CD4-positive, alpha-beta T cell treated with Interleukin-6 for 4 hours (primary cell): ENCODE results near the gene ARIH2.
"Not testable (repeated sequence)": the region's sequence is repeated elsewhere in the genome, so short reads cannot be mapped to it uniquely, and the experiment has no call there.

Experiments used
- DNase-seq: peaks from one replicate; pipeline ENCODE4 v3.0.0-alpha.2; 2020; ENCODE audit warnings: mixed read lengths

ARIH2 gene

DNA sequence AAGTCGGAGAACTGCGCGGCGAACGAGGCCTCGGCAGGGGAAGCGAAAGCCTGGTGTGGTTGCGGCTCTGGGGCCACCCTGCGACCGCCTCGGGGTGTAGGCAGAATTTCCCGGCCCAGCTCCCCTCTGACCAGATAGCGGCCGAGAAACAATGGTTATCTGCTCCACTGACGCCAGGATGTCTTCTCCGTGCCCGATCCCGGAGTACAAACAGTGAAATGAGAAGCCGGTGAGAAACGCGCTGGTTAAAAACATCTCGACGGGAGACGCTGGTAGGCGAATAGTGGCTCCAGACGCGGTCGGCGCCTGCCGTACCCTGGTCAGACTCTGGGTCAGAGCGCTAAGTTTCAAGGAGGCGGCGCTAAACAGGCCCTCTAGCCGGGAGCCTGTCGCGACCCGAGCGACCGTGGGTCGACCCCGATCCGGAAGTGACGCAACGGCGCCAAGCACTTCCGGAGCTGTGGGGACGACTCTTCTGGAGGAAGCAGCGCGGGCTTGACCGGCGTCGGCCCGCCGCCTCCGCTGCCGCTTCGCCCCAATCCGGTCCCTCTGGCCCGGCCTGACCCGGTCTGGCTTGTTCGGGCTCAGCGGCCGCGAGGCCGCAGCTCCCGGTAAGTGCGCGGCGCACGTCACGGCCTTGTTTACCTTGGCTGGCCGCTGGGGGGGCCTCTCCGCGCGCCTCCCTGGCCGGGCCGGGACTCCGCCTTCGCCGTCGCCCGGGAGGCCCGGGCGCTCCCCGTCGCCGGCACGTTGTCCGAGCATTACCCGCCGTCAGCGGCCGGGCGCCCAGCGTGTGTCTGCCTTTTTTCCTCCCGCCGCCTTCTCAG lies at the start of gene ARIH2:
Gene ARIH2, plus strand, starts transcription at position 455 of the 827 bp plus-strand sequence. CDS start 8,717 bp downstream, outside the sequence.
- DNase-seq: peak; percentile 90

DNA sequence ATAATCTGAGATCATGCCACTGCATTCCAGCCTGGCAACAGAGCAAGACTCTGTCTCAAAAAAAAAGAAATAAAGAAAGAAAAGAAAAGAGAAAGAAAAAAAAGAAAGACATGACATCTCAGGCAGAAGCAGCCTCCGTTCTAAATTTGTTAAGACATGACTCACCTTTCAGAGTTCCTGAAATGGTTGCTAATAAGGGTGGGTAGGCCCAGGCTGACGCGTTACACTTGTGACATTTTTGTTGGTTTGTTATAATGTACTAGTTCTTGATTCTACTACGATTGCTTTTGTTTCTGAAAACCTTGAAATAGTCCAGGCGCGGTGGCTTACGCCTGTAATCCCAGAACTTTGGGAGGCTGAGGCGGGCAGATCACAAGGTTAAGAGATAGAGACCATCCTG lies 41.0 kb upstream of the ARIH2 start:
- DNase-seq: no peak

DNA sequence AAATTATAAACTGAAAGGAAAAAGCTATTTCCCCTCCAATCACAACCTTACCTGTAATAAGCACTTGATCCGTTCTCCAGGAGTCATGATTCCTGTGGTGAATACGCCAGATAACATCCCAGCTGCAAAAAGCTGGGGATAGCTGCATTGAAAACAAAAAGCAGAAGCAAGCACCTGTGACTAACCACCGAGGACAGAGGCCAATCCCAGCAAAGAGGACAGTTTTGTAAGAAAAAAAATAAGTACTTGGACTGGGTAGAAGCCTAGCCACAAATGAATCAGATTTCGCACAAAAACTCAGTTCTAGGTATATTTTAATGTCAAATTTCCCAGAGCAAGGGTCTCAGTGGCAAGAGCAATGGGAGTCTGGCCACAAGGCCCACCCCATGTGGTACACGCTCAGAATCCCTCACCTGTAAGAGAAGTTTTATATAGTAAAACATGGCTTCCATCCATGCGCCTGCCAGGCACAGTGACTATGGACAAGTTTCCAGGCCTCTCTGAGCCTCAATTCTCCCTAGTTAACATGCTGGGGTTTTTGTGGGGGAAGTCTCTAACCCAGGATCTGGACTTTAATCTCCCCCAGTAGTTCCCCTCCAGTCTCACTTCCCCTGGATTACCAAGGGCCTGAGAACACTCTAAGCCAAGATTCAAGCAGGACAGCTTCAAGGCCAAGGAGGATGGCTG lies 39.2 kb upstream of the ARIH2 start:
- DNase-seq: no peak

DNA sequence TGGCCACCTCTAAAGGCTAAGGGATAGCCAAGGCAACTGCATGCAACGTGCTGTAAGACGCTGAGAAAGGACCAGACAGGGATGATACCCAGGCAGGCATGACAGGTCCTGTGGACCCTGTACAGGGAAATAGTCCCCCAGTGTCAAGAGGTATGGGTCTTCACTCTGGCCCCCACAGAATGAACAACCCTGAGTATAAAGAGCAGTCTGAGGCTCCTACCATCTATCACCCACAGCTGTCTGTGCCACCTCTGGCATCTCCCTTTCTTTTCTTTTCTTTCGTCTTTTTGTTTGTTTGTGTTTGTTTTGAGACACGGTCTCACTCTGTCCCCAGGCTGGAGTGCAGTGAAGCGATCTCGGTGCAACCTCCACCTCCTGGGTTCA lies 38.7 kb upstream of the ARIH2 start:
- no peak for DNase-seq

DNA sequence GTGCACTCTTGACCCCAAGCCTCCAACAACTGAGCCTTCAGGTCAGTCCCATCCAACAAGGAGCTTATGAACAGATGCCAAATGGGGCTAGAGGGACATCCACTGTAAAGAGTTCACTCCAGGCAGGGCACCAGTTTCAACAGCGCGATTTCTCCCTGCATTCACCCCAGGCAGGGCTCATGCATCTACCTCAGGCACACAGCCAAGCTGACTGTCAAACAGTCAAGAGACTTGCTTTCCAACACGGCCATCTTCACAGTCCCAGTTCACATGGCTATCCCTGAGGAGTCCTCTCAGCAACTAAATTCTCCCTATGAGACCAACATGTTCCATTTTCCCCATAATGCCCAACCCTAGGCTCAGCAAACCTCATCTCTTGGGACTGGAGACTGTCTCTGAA lies 37.6 kb upstream of the ARIH2 start:
- DNase-seq: no peak

DNA sequence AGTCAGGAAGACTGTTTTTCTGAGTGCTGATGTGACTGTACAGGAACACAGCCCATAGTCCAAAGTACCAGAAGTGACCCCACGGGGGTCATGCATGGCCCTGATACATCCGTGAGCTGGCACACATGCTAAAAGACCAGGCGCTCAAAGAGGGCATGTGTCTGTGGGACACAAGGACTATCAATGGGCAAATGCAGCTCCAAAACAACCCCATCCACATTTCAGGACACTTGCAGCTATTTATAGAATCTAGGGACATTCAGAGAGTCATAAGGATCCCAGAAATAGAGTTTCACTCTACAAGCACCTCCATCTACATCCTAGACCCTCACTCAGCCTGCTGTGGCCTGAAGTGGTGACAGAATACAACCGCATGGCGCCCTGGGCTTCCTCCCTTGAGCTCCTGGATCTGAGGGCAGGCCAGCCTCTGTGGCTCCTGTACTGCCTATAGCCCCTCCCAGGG lies 37.0 kb upstream of the ARIH2 start:
- no peak for DNase-seq

DNA sequence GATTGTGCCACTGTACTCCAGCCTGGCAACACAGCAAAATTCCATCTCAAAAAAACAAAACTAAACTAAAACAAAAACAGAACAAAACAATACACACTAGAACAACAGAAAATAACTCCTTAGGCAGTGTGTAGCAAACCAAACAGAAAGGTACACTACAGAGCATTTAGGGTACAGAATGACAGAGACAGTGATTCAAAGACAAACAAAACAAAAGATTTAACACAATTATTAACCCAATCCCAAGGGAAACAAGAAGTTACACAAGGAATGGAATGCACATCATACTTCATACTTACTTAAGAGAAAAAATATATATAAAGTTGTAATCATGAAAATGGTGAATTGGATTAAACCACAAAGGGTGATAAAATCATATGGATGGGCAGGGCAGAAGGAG lies 32.9 kb upstream of the ARIH2 start:
- no peak for DNase-seq

DNA sequence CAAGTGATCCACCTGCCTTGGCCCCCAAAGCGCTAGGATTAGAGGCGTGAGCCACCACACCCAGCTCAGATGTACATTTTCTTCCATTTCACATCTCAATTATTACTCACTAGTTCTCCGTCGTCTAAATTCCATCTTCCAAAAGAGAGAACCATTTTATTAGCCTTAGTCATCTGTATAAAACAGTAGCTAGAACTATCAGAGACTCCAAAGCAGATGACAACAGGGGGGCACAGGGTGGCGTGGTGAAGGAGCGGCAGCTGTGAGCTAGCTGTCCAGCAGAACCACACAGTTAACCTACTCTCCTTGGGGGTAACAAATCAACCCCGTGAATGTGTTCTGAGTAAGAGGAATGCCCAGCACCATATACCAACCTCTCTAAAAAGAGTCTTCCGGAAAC lies 27.0 kb upstream of the ARIH2 start:
- DNase-seq: no peak

DNA sequence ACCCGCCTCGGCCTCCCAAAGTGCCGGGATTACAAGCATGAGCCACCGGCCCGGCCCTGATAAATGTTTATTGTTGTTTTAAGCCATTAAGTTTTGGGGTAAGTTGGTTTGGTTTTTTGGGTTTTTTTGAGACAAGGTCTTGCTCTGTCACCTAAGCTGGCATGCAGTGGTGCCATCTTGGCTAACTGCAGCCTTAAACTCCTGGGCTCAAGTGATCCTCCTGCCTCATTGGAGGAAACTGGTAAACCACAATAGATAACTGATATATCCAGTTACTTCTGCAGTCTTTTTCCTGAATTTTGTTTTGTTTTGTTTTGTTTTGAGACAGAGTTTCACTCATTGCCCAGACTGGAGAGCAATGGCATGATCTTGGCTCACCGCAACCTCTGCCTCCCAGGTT lies 24.1 kb upstream of the ARIH2 start:
- no peak for DNase-seq

DNA sequence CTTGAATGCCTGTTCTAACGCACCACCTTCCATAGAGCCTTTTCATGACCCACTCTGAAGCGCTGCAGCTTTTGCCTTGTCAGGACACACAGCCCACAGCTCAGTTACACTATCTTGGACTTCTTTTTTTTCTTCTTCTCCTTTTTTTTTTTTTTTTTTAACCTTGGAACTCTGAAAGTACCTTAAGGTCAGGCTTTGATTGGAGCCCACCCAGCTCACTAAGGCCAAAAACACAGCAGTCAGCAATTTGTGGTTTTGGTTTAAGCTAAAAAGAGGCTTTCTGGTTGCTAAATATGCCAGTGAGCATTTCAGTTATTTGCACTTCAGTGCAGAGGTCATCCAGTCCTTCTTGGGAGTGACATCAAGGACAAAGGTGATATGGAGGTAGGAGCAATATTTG lies 21.7 kb upstream of the ARIH2 start:
- no peak for DNase-seq

DNA sequence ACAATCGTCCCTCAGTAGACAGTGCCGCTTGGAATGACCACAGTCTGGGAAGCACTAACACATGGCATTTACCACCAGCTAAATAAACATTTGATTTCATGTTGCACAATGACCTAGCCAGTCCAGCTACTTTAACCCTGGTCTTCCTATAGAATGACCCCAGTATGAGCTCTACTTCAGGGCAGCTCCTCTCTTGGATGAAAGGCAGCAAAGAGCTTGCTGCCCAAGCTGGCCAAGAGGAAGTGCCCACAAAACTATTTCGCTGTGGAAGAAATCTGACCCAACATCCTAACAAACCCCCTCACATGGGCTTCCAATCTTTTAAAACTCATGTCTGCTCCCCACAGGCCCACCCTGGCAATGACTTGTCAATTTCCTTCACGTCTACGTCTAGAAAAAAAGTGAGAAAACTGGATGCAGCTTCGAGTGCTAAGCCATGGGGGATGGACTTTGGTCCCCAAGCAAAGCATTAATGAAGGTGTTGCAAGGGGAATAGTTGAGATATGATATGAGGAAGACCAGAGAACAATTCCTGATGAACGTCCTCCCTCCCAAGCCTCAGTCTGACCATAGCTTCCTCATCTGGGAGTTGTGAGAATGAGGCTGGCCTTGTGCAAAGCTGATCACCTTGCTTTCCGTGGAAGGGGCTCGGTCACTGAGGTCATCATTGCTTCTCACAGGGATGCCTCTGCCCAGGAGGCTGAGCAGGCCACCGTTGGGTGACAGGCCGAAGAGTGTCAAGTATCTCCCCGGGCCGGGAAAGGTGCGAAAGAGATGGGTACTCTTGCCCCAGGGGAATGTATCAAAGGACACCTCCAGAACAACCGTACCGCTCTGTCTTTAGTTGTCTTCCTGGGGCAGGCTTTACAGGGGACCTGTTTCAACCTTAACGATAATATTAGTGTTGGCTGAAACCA lies 20.9 kb upstream of the ARIH2 start:
- DNase-seq: peak; percentile 8

DNA sequence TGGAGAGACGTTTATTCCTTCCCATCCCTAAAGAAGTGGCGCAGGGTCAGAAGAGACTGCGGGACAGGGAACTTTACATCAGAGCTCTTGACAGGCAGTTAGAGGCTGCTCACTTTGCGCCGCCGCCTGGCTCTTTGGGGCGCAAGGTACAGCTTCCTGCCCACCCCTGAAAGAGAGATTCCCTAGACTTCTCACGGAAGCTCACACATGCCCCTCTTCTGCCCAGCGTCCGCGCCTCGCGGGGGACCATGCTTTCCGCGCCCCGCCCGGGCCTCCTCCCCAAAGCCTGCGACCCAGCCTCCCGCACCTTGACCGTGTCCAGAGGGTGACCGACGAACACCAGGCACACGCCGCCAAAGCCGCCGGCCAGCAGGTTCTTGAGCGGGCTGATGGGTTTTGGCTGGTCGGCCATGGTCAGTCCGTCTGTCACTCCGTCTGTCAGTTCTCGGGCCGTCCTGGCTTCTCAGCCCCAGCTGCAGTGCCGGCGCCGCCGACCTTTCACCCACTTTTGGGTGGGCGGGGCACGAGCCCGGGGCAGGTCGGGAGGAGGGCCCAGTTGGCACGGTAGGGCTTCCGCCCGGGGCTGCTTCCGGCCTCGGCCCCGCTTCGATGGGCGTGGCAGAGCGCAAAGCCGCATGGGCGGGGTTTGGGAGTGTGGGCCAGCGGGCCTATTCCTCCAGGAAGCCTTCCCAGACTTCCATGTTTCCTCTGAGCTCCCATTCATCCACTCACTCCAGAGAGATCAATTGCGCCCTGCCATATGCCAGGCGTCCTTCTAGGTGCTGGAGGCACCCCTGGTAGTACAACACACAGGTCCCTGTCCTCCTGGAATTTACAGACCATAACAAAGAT lies 20.0 kb upstream of the ARIH2 start, which contains the start of gene SLC25A20:
Gene SLC25A20, minus strand, starts transcription at position 500 of the 852 bp plus-strand sequence. Its CDS starts 88 bp downstream, at position 412.
- DNase-seq: peak; percentile 94

DNA sequence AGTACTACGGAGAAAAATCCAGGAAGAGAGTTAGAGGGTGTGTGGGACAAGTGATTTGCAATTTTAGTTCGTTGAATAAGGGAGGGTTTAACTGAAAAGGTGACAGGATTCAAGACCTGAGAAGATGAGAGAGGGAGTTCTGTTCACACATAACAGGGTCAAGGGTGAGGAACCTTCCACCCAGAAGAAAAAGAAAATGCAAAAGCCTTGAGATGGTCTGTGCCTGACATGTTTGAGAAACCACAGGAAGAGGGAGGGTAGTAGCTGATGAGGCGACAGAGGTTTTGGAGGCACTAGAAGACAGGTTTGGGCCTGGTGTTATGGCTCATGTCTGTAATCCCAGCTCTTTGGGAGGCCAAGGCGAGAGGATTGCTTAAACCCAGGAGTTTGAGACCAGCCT lies 19.4 kb upstream of the ARIH2 start:
- peak; percentile 52 for DNase-seq

DNA sequence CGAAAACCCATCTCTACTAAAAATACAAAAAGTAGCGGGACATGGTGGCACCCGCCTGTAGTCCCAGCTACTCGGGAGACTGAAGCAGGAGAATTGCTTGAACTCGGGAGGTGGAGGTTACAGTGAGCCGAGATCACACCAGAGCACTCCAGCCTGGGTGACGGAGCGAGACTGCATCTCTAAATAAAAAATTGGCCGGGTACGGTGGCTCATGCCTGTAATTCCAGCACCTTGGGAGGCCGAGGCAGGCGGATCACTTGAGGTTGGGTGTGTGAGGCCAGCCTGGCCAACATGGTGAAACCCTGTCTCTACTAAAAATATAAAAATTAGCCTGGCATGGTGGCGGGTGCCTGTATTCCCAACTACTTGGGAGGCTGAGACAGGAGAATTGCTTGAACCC lies 11.6 kb upstream of the ARIH2 start:
- not testable (repeated sequence) for DNase-seq

DNA sequence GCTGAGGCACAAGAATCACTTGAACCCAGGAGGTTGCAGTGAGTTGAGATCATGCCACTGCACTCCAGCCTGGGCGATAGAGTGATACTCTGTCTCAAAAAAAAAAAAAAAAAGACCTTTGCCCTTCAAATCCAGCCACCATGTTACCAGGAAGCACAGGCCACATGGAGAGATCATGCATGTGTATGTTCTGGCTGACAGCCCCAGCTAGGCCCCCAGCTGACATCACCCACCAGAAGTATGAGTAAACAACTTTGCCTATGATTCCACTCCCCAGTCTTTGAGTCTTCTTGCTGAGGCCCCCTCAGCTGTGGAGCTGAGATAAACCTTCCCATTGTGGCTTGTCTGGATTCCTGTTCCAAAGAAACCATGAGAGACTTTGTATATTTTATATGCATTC lies 3.3 kb upstream of the ARIH2 start:
- DNase-seq: no peak

DNA sequence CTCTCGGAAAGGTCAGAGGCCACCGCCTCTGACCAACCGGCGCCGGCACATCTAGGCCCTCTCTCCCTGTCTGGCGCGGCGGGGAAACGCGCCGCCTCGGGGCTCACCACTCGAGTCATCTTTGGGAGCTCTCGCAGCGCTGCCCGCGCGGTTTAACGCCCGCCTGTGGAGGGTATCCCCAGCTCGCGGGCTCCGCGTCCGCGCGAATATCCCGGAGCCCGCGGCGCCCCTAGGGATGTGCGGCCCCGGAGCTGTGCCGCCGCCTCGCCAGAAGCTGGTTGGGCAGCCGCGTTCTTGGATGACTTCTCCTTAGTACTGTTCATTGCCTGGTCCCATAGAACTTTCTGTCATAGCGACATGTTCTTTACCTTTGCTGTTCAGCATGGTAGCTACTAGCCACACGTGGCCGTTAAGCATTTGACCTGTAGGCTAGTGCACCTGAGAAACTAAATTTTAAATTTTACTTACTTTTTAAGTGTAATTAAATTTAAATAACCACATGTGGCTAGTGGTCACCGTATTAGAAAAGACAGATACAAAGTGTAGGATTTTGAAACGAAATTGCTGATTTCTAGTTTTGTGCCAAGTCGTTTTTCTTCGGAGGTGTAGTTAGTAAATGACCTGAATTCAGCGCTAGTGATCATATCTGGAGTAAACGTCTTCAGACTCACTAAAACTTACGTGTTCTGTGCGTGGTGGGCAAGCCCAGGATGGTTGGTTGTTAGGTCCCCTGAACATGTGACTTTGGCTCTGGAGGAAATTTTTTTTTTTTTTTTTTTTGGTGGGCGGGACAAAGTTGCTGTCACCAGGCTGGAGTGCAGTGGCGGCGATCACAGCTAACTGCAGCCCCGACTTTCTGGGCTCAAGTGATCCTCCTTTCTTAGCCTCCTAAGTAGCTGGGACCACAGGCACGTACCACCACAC lies 835 bp downstream of the ARIH2 start:
- peak; percentile 49 for DNase-seq

DNA sequence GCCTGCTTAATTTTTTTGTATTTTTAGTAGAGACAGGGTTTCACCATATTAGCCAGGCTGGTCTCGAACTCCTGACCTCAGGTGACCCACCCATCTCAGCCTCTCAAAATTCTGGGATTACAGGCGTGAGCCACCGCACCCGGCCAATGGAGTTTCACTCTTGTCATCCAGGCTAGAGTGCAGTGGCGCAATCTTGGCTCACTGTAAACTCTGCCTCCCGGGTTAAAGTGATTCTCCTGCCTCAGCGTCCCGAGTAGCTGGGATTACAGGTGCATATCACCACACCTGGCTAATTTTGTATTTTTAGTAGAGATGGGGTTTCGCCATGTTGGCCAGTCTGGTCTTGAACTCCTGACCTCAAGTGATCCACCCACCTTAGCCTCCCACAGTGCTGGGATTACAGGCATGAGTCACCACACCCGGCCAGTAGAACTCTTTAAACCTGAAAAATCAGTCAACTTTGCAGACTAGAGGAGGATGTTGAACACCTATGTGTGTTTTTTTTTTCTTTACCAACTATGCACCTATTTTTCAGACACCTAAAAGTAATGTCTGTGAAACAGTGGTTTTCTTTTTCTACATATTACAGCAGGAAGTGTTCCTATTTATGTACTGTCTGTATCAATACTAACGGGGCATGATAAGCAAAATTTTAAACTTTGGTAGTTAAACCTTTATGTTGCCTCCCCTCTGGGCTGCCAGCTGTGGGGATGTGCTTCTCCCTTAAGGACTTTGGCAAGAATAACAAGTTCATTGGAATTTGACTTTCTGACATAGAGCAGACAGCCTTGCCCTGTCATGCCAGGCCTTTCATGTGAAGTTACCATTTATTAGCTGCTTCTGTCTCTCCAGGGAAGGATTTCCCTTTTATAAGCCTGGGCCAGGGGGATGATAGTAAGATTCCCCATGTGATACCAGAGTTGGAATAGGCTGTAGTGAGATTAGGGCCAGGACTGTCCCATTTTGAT lies 8.1 kb downstream of the ARIH2 start:
- DNase-seq: no peak

DNA sequence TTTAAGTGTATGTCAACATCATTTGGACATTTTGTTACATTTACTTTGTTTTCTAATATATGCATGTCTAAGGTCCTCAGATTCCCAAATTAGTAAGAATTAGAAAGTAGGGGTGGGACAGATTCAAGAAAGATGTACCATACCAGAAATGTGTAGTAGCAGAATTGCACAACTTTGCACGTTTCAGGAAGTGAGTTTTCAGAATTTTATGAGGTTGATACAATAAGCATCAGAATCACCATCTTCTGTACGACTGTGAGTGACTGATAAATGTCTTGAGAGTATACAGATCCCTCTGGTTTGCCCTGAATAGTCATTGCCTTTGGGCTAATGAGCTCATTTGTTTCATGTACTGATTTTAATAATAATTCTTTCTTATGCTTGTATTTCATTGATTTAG lies 9.3 kb downstream of the ARIH2 start:
- no peak for DNase-seq

DNA sequence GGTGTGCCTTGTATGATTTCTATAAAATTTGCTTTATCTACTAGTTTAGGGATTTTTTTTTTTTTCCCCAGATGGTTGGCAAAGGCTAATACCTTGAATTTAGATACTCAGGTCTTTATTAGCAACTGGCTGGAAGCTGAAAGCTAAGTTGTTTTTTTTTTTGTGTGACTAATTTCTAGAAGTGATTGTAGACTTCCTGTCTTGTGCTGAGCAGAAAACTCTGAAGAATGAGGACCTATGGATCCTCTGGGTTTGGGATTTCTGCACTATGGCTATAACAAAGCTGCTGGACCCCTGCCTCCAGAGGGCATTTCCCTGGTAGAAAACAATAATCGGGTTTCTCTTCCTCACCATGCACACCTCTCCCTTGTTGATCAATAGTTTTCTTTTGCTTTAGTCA lies 10.0 kb downstream of the ARIH2 start:
- DNase-seq: no peak
